Keratinocyte (primary cell): ENCODE results near the gene TBC1D8B. TPM values are rescaled to one million over a fixed set of nuclear protein-coding genes. Genes with fewer than 3 reads are reported as not detected.

Experiments
- DNase-seq: peaks from one replicate; pipeline ENCODE4 v3.0.0-alpha.2; 2011; ENCODE audit warnings: low read depth, missing footprints, low spot score
- FAIRE-seq: peaks from 2 replicates; lab custom pipeline; 2011; peaks lifted over from hg19 to GRCh38; lab: Jason Lieb, UNC
- H2AFZ ChIP-seq: 2 replicates; pipeline ENCODE4 v1.6.0; 2012; ENCODE audit warnings: low read length, control low read depth, inconsistent platforms; ENCODE audit not compliant: control insufficient read depth
- H3K27ac ChIP-seq: 2 replicates; pipeline ENCODE4 v1.5.1; 2011; ENCODE audit warnings: low read length; ENCODE audit not compliant: control insufficient read depth, insufficient read depth
- H3K27me3 ChIP-seq: 3 replicates; pipeline ENCODE4 v1.6.0; 2011; ENCODE audit warnings: low read length; ENCODE audit not compliant: control insufficient read depth, insufficient read depth; ENCODE audit errors: extremely low read depth
- H3K36me3 ChIP-seq, 2 experiments: 2 replicates in 1 of 2; 3 replicates in 1 of 2; pipeline ENCODE4 v1.5.1; 2011; ENCODE audit warnings: low read length in 2 of 2, mild to moderate bottlenecking in 1 of 2; ENCODE audit not compliant: control insufficient read depth in 2 of 2, insufficient read depth in 2 of 2; ENCODE audit errors: extremely low read depth in 1 of 2
- H3K4me1 ChIP-seq: 3 replicates; pipeline ENCODE4 v1.5.1; 2011; ENCODE audit warnings: low read length; ENCODE audit not compliant: control insufficient read depth, insufficient read depth; ENCODE audit errors: extremely low read depth
- H3K4me2 ChIP-seq: 3 replicates; pipeline ENCODE4 v1.6.0; 2011; ENCODE audit warnings: low read depth, low read length; ENCODE audit not compliant: control insufficient read depth, insufficient read depth; ENCODE audit errors: extremely low read depth
- H3K4me3 ChIP-seq, 3 experiments: fragments of 200-600 bp in 1 of 3; sonication (generic) in 1 of 3; 2 replicates in 2 of 3; 3 replicates in 1 of 3; pipeline ENCODE4 v1.5.1; 2011 to 2016; ENCODE audit warnings: low read length in 3 of 3, mild to moderate bottlenecking in 3 of 3, control low read depth in 2 of 3, inconsistent platforms in 1 of 3, low read depth in 1 of 3, mixed read lengths in 1 of 3, mixed run types in 1 of 3, moderate library complexity in 1 of 3; ENCODE audit not compliant: control insufficient read depth in 2 of 3, insufficient read depth in 2 of 3; ENCODE audit errors: extremely low read depth in 1 of 3
- H3K79me2 ChIP-seq: 2 replicates; pipeline ENCODE4 v1.6.0; 2012; ENCODE audit warnings: low read length; ENCODE audit not compliant: control insufficient read depth, insufficient read depth
- H3K9ac ChIP-seq: 3 replicates; pipeline ENCODE4 v1.6.0; 2011; ENCODE audit warnings: low read length; ENCODE audit not compliant: control insufficient read depth, insufficient read depth; ENCODE audit errors: extremely low read depth
- H3K9me1 ChIP-seq: 3 replicates; pipeline ENCODE4 v1.6.0; 2011; ENCODE audit warnings: low read length; ENCODE audit not compliant: control insufficient read depth, insufficient read depth; ENCODE audit errors: extremely low read depth
- H3K9me3 ChIP-seq: 2 replicates; pipeline ENCODE4 v1.5.1; 2012; ENCODE audit warnings: low read depth, low read length; ENCODE audit not compliant: control insufficient read depth
- H4K20me1 ChIP-seq: 3 replicates; pipeline ENCODE4 v1.6.0; 2011; ENCODE audit warnings: low read length; ENCODE audit not compliant: control insufficient read depth, insufficient read depth; ENCODE audit errors: extremely low read depth
- EZH2 ChIP-seq: IDR thresholded peaks from one replicate; pipeline ENCODE4 v1.6.1; 2012; ENCODE audit warnings: inconsistent platforms, mild to moderate bottlenecking, low read length, moderate library complexity
- dilution Hi-C: fragments of 300-500 bp; cut with MboI; formaldehyde crosslinking; loops from one replicate; pipeline ENCODE4 v1.7.0; 2020; ENCODE audit warnings: low sequenced_read_pairs; ENCODE audit not compliant: extremely low pct_ligation_motif_present
- polyA plus RNA-seq, 5 experiments: library from polyadenylated mRNA; depleted of rRNA in 3 of 5; stranded (reverse) in 3 of 5; stranded (forward) in 1 of 5; unstranded in 1 of 5; fragments of >200 nt; gene quantifications; 1 replicate in 1 of 5; 2 replicates in 3 of 5; 3 replicates in 1 of 5; pipeline versions ENCODE4 v1.2.1 to v1.2.3, GENCODE V29; 2011 to 2012; ENCODE audit warnings: missing spikeins in 2 of 5, low read depth in 1 of 5, low replicate concordance in 1 of 5
- TF ChIP-seq, protein P1 (sequence below), 3 experiments: IDR thresholded peaks in 1 of 3; conservative IDR thresholded peaks in 1 of 3; optimal IDR thresholded peaks in 1 of 3; 2 replicates in 2 of 3; 3 replicates in 1 of 3; pipeline versions ENCODE3 to v1.5.1; 2011; ENCODE audit warnings: low read length in 3 of 3, mild to moderate bottlenecking in 3 of 3, moderate library complexity in 2 of 3, control low read depth in 1 of 3, inconsistent platforms in 1 of 3; ENCODE audit not compliant: insufficient read depth in 2 of 3; ENCODE audit errors: extremely low read depth in 1 of 3

Gene TBC1D8B
- polyA plus RNA-seq, 1 donor (not counting 4 experiments of a cell fraction or from before 2014, with no cell fraction given): 5.4 TPM

DNA sequence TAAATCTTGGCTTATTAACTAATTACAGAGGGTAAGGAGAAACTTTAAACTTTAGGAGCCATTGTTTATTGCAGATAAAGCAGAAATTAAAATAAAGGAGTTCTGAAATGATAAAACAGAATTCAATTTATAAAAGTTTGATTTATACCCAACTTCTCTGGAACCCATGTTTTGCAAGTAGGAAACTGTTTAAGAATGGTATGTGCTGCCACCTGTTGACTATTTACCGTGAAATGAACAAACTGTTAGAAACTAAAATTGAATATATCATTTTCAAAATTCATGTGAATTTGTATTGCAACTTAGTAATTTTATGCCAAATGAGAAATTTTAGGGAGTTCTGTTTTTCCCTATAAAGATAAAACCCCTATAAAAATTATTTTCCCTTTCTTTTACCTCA, 11.0 kb upstream of the TBC1D8B start:
- Histone ChIP-seq H3K27ac (no peak overlapping the region), H3K4me2 (no peak overlapping the region), H3K79me2 (no peaks in the 10 kb centered on the region), H3K9ac (no peak overlapping the region), H3K4me3 (no peak overlapping the region), H3K36me3 (no peaks in the 10 kb centered on the region), H4K20me1 (no peaks in the 10 kb centered on the region), H3K9me3 (no peaks in the 10 kb centered on the region), H3K27me3 (no peaks in the 10 kb centered on the region), H3K4me1 (no peaks in the 10 kb centered on the region), H2AFZ (no peak overlapping the region), H3K9me1 (no peaks in the 10 kb centered on the region)
- FAIRE-seq: no peak
- dilution Hi-C loops: no loop called here
- no peak for TF ChIP-seq EZH2
- TF ChIP-seq, protein P1, sequence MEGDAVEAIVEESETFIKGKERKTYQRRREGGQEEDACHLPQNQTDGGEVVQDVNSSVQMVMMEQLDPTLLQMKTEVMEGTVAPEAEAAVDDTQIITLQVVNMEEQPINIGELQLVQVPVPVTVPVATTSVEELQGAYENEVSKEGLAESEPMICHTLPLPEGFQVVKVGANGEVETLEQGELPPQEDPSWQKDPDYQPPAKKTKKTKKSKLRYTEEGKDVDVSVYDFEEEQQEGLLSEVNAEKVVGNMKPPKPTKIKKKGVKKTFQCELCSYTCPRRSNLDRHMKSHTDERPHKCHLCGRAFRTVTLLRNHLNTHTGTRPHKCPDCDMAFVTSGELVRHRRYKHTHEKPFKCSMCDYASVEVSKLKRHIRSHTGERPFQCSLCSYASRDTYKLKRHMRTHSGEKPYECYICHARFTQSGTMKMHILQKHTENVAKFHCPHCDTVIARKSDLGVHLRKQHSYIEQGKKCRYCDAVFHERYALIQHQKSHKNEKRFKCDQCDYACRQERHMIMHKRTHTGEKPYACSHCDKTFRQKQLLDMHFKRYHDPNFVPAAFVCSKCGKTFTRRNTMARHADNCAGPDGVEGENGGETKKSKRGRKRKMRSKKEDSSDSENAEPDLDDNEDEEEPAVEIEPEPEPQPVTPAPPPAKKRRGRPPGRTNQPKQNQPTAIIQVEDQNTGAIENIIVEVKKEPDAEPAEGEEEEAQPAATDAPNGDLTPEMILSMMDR (optimal IDR thresholded peaks at IDR 0.05 in 1 of 3, IDR thresholded peaks at IDR 0.05 in 1 of 3, conservative IDR thresholded peaks at IDR 0.05 in 1 of 3; ENCODE audit: extremely low read depth in 1 of 3, insufficient read depth in 2 of 3, low read length in 3 of 3): no peak
- DNase-seq: no peak

DNA sequence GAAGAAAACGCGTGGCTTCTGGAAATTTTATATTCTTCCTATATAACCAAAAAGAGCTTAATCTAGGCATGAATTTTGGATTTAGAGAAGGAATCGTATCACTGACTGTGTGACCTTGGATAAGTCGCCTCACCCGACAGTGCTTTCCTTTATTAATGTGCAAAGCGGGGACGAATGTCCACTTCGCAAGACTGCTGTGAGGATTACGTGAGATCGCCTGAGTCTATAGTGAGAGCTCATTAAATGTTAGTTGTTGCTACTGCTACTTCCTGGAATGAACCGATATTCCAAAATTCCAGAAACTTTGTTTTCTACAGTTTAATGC, 448 bp upstream of the TBC1D8B start:
- no peak for FAIRE-seq
- Histone ChIP-seq H2AFZ (peak overlapping the region; percentile 82), H4K20me1 (no peaks in the 10 kb centered on the region), H3K4me2 (peak overlapping the region; percentile 87), H3K9me1 (no peaks in the 10 kb centered on the region), H3K27me3 (peaks cover 3% of the 10 kb centered on the region), H3K27ac (peak overlapping the region; percentile 52), H3K4me3 (peak overlapping the region; percentile 55 to 75 (median 61)), H3K4me1 (peaks cover 2% of the 10 kb centered on the region), H3K9ac (peak overlapping the region; percentile 66), H3K36me3 (no peaks in the 10 kb centered on the region), H3K9me3 (no peaks in the 10 kb centered on the region), H3K79me2 (no peaks in the 10 kb centered on the region)
- dilution Hi-C loops: no loop called here
- TF ChIP-seq, protein P1 (optimal IDR thresholded peaks at IDR 0.05 in 1 of 3, IDR thresholded peaks at IDR 0.05 in 1 of 3, conservative IDR thresholded peaks at IDR 0.05 in 1 of 3; ENCODE audit: extremely low read depth in 1 of 3, insufficient read depth in 2 of 3, low read length in 3 of 3): no peak
- TF ChIP-seq EZH2: no peak
- no peak for DNase-seq
